ENCODE measurements around the gene RCAN1. TPM values are rescaled to one million over a fixed set of nuclear protein-coding genes. Genes with fewer than 3 reads are reported as not detected.

RCAN1 gene
- total RNA-seq, 4 donors from 2014 or later = 32.1 to 58.6 (median 42.2) TPM

DNA sequence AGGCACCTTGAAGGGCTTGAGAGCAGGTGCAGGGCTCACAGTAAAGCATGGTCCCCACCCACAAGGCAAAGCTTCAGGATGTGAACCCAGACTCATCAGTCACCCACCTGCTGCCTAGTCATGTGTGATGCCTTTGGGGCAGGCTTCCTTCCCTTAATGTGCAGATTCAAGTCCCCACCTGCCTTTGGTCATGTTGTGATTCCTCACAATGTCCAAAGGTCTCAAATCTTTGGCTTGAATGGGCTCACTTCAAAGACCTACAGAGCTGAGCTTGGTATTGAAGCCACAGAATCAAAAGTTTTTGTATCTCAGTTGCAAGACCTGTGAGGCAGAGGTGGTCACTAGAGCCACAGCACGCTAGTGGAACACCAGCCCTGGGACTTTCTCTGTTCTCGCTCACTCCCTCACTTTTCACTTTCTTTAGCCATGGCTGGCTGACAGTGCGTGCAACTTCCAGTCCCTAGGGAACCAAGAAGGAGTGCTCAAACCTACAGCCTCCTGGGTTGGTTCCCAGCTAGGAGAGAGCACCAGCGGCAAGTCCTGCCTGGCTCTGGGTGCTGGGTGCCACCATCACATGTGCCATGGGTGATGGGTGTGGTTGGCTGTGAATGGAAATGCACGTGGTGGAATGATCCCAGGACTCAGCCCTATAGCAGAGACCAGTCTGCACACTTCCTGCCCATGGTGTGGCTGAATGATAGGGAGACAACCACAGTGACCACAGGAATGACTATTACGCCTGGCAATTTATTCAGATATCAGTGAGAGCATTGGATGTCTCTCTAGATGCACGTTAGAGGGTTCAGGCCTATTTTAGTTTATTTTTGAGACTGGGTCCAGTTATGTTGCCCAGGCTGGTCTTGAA lies 27.5 kb upstream of the RCAN1 start:
- WGBS, 2 donors (ENCODE audit: low coverage in 1 of 2) = 83 to 84% methylated on average over 3 to 4 of the region's 7 CpGs
- Histone ChIP-seq H3K9me3 (no peaks in the 10 kb centered on the region), H3K27ac (no peak overlapping the region), H3K4me3 (no peak overlapping the region), H3K27me3 (peaks cover 11% of the 10 kb centered on the region), H3K4me1 (no peaks in the 10 kb centered on the region), H3K36me3 (no peaks in the 10 kb centered on the region)
- no peak for ATAC-seq
- TF ChIP-seq CTCF (IDR thresholded peaks at IDR 0.05) (no peak), EP300 (IDR thresholded peaks at IDR 0.05) (no peak), POLR2A (IDR thresholded peaks at IDR 0.05) (no peak), POLR2AphosphoS5 (IDR thresholded peaks at IDR 0.05) (no peak)

GRCh38 chr21:34640858-34641257 lies 25.9 kb upstream of the RCAN1 start:
- no peaks in the 10 kb centered on the region for H3K36me3 ChIP-seq
- no peaks in the 10 kb centered on the region for H3K4me1 ChIP-seq
- H3K27ac ChIP-seq = no peak overlapping the region
- no peaks in the 10 kb centered on the region for H3K27me3 ChIP-seq
- WGBS, 2 donors (ENCODE audit: low coverage in 1 of 2) = 65 to 80% methylated on average over 2 of the region's 4 CpGs
- H3K4me3 ChIP-seq = no peak overlapping the region
- no peak for ATAC-seq
- TF ChIP-seq POLR2AphosphoS5 (IDR thresholded peaks at IDR 0.05) (no peak), POLR2A (IDR thresholded peaks at IDR 0.05) (no peak), CTCF (IDR thresholded peaks at IDR 0.05) (no peak), EP300 (IDR thresholded peaks at IDR 0.05) (no peak)
- no peaks in the 10 kb centered on the region for H3K9me3 ChIP-seq

DNA sequence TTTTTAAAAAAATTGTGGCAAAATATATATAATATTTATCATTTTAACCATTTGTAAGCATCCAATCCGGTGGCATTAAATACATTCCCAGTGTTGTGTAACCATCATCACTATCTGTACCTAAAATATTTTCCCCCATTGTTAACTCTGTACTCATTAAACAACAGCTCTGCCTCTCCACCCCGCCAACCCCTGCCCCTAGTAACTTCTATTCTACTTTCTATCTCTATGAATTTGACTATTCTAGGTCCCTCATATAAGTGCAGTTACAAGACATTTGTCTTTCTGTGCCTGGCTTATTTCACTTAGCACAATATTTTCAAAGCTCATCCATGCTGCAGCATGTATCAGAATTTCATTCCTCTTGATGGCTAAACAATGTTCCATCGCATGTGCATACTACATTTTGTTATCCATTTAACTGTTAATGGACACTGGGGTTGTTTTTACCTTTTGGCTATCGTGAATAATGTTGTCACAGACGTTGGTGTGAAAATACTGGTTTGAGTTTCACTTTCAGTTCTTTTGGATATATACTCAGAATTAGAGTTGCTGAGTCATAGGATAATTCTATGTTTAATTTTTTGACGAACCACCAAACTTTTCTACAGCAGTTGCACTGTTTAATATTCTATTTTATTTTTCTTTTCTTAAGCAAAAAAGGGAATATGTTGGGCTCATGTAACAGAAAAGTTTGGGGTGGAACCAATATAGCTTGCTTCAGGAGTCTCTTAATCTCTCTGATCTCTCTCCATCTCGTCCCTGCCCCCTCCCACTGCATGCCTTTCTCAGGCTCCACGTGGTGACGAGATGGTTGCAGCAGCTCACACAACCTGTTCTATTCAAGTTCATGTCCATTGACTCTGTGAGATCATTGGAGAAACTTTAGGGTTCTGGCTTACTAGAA lies 25.2 kb upstream of the RCAN1 start:
- peaks cover 3% of the 10 kb centered on the region for H3K27me3 ChIP-seq
- H3K27ac ChIP-seq = no peak overlapping the region
- no peak overlapping the region for H3K4me3 ChIP-seq
- H3K9me3 ChIP-seq = no peaks in the 10 kb centered on the region
- ATAC-seq = no peak
- TF ChIP-seq EP300 (IDR thresholded peaks at IDR 0.05) (no peak), CTCF (IDR thresholded peaks at IDR 0.05) (no peak)
- H3K36me3 ChIP-seq = no peaks in the 10 kb centered on the region
- 49 to 58% methylated on average over 8 to 9 of the region's 9 CpGs for WGBS, 2 donors (ENCODE audit: low coverage in 1 of 2)
- H3K4me1 ChIP-seq = no peaks in the 10 kb centered on the region

DNA sequence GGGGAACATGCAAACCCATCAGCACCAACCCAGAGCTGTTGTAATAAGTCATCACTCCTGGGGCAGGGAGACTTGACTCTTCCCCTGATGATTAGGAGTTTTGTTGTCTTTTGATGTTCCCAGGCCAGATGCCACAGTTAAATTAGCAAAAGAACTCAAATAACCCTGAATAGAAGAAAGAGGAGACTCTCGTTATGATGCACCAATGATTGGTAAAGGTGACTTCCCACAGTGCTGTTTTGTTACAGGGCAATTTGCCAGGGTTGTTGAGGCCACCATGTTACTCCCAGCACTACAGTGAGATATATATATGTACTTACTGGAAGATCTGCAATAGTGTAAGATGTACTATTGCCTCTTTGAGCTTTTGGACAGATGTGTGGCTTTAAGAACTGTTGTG lies 24.3 kb upstream of the RCAN1 start:
- no peaks in the 10 kb centered on the region for H3K4me1 ChIP-seq
- 83 to 100% methylated on average over 1 of the region's 1 CpG for WGBS, 2 donors (ENCODE audit: low coverage in 1 of 2)
- peaks cover 12% of the 10 kb centered on the region for H3K27me3 ChIP-seq
- H3K27ac ChIP-seq = no peak overlapping the region
- H3K36me3 ChIP-seq = no peaks in the 10 kb centered on the region
- TF ChIP-seq EP300 (IDR thresholded peaks at IDR 0.05) = no peak
- no peak for TF ChIP-seq POLR2A (IDR thresholded peaks at IDR 0.05)
- TF ChIP-seq POLR2AphosphoS5 (IDR thresholded peaks at IDR 0.05) = no peak
- no peak overlapping the region for H3K4me3 ChIP-seq
- H3K9me3 ChIP-seq = no peaks in the 10 kb centered on the region
- ATAC-seq = no peak

DNA sequence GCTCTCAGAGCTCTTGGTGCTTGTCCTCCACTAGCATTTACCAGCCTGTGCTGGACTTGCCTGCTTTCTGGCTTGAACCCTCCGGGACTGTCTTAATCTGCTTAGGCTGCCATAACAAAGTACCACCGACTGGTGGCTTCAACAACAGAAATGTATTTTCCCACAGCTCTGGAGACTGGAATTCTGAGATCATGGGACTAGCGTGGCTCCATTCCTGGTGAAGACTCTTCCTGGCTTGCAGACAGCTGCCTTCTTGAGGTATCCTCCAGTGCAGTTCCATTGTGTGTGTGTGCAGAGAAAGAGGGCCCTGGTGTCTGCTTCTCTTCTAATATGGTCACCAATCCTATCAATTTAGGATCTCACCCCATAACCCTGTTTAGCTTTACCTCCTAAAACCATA lies 22.0 kb upstream of the RCAN1 start:
- no peak for ATAC-seq
- Histone ChIP-seq H3K4me3 (no peak overlapping the region), H3K4me1 (no peaks in the 10 kb centered on the region), H3K27ac (no peak overlapping the region), H3K36me3 (no peaks in the 10 kb centered on the region), H3K9me3 (no peaks in the 10 kb centered on the region), H3K27me3 (peaks cover 24% of the 10 kb centered on the region)
- TF ChIP-seq POLR2AphosphoS5 (IDR thresholded peaks at IDR 0.05) (no peak), POLR2A (IDR thresholded peaks at IDR 0.05) (no peak), CTCF (IDR thresholded peaks at IDR 0.05) (no peak), EP300 (IDR thresholded peaks at IDR 0.05) (no peak)
- 69% methylated on average over 3 of the region's 3 CpGs; no CpG with 5 or more reads in 1 of the 2 donors for WGBS, 2 donors (ENCODE audit: low coverage in 1 of 2)
